ENCODE measurements around the gene AANAT.

GRCh38 chr17:76497979-76498875, 30.8 kb downstream of the AANAT start:
- TF ChIP-seq YY1 (IDR thresholded peaks at IDR 0.05; ENCODE audit: low read depth) (no peak), CREB1 (IDR thresholded peaks at IDR 0.05; ENCODE audit: low read depth) (no peak), TAF1 (IDR thresholded peaks at IDR 0.05; ENCODE audit: low read depth) (no peak), TEAD4 (IDR thresholded peaks at IDR 0.05) (no peak), MAX (IDR thresholded peaks at IDR 0.05) (no peak), USF1 (IDR thresholded peaks at IDR 0.05) (no peak), REST (IDR thresholded peaks at IDR 0.05; ENCODE audit: low read depth) (no peak), EGR1 (IDR thresholded peaks at IDR 0.05) (no peak)

All from Ishikawa (cell line).